ENCODE results near the gene GLRA3.

GRCh38 chr4:174598800-174599199, 230.2 kb downstream of the GLRA3 start:
- TF ChIP-seq CTCF (IDR thresholded peaks at IDR 0.05; ENCODE audit: control extremely low read depth in 1 of 3, insufficient read depth in 1 of 3, low read depth in 1 of 3, low read length in 3 of 3) (no peak), POLR2AphosphoS5 (IDR thresholded peaks at IDR 0.05; ENCODE audit: low read depth, low read length) (no peak), SUZ12 (IDR thresholded peaks at IDR 0.05; ENCODE audit: low read length) (no peak), SP1 (IDR thresholded peaks at IDR 0.05; ENCODE audit: low read depth, low read length) (no peak), RAD21 (IDR thresholded peaks at IDR 0.05 in 1 of 2, conservative IDR thresholded peaks at IDR 0.05 in 1 of 2; ENCODE audit: low read depth in 2 of 2, low read length in 2 of 2) (no peak)

Measured in H1 (cell line).